HG03039 (cell line): ENCODE results near the gene NSUN3.
"Not testable (repeated sequence)": the region's sequence is repeated elsewhere in the genome, so short reads cannot be mapped to it uniquely, and the experiment has no call there.

Experiments used
- ATAC-seq: cut with Tn5 transposase; IDR thresholded peaks from one replicate; pipeline ENCODE4 v1.9.1; 2021; ENCODE audit warnings: mild to moderate bottlenecking, moderate library complexity; ENCODE audit not compliant: unreplicated experiment

Gene NSUN3

GRCh38 chr3:94062513-94063404 is at the start of gene NSUN3, which contains the start of gene DHFR2:
TSS of gene NSUN3 (plus strand) at chr3:94063061. CDS start at chr3:94063127, 66 bp downstream.
TSS of gene DHFR2 (minus strand) at chr3:94062916. CDS start at chr3:94061511, 1,405 bp downstream.
- peak; percentile 95 for ATAC-seq

- ATAC-seq = no peak
Measured at GRCh38 chr3:94015025-94015424, 47.8 kb upstream of the NSUN3 start.

GRCh38 chr3:94019659-94020058 is 43.2 kb upstream of the NSUN3 start:
- ATAC-seq = no peak

GRCh38 chr3:94020293-94020692 is 42.6 kb upstream of the NSUN3 start:
- no peak for ATAC-seq

GRCh38 chr3:94024385-94024784 is 38.5 kb upstream of the NSUN3 start:
- no peak for ATAC-seq

- ATAC-seq = no peak
Measured at GRCh38 chr3:94026623-94027022, 36.2 kb upstream of the NSUN3 start.

- no peak for ATAC-seq
Measured at GRCh38 chr3:94028093-94028837, 34.6 kb upstream of the NSUN3 start, which contains the start of gene STX19. TSS of gene STX19 (minus strand) at chr3:94028597. CDS start at chr3:94015269, 13,328 bp downstream.

- peak; percentile 82 for ATAC-seq
Measured at GRCh38 chr3:94036909-94037507, 25.9 kb upstream of the NSUN3 start.

GRCh38 chr3:94043285-94043684 is 19.6 kb upstream of the NSUN3 start:
- ATAC-seq = no peak

- not testable (repeated sequence) for ATAC-seq
Measured at GRCh38 chr3:94044100-94044936, 18.5 kb upstream of the NSUN3 start.

GRCh38 chr3:94046533-94046932 is 16.3 kb upstream of the NSUN3 start:
- no peak for ATAC-seq

GRCh38 chr3:94049267-94049666 is 13.6 kb upstream of the NSUN3 start:
- no peak for ATAC-seq

- ATAC-seq = no peak
Measured at GRCh38 chr3:94050546-94050945, 12.3 kb upstream of the NSUN3 start.

GRCh38 chr3:94061297-94061696 is 1.6 kb upstream of the NSUN3 start:
- ATAC-seq = no peak

GRCh38 chr3:94063496-94064119 is 747 bp downstream of the NSUN3 start:
- no peak for ATAC-seq

GRCh38 chr3:94064243-94064860 is 1.5 kb downstream of the NSUN3 start:
- no peak for ATAC-seq

GRCh38 chr3:94065122-94065521 is 2.3 kb downstream of the NSUN3 start:
- ATAC-seq = no peak

GRCh38 chr3:94065819-94066480 is 3.1 kb downstream of the NSUN3 start:
- no peak for ATAC-seq
